Karpas-422 (cell line): Measurements from ENCODE around the gene RNF152. TPM values are rescaled to one million over a fixed set of nuclear protein-coding genes. Genes with fewer than 3 reads are reported as not detected.
"Not testable (repeated sequence)": the region's sequence is repeated elsewhere in the genome, so short reads cannot be mapped to it uniquely, and the experiment has no call there.

ENCODE experiments used
- DNase-seq: peaks from one replicate; pipeline ENCODE4 v3.0.0-alpha.2; 2015
- H2AFZ ChIP-seq: fragments of 200-600 bp; sonication (generic); 2 replicates; pipeline ENCODE4 v1.6.1; 2014; ENCODE audit warnings: antibody characterized with exemption, low read length, mixed read lengths
- H3K27ac ChIP-seq: fragments of 200-600 bp; sonication (generic); 2 replicates; pipeline ENCODE4 v1.5.1; 2014; ENCODE audit warnings: mild to moderate bottlenecking, low read length, moderate library complexity
- H3K27me3 ChIP-seq: fragments of 200-600 bp; sonication (generic); 2 replicates; pipeline ENCODE4 v1.6.1; 2014; ENCODE audit warnings: low read length, mixed read lengths
- H3K36me3 ChIP-seq: fragments of 200-600 bp; sonication (generic); 2 replicates; pipeline ENCODE4 v1.6.1; 2014; ENCODE audit warnings: low read length, mixed read lengths; ENCODE audit not compliant: insufficient read depth
- H3K4me1 ChIP-seq: fragments of 200-600 bp; sonication (generic); 2 replicates; pipeline ENCODE4 v1.6.1; 2014; ENCODE audit warnings: mild to moderate bottlenecking, low read length, mixed read lengths
- H3K4me2 ChIP-seq: fragments of 200-600 bp; sonication (generic); 2 replicates; pipeline ENCODE4 v1.6.1; 2014; ENCODE audit warnings: low read length, low read depth, mild to moderate bottlenecking; ENCODE audit not compliant: poor library complexity, severe bottlenecking
- H3K4me3 ChIP-seq: fragments of 200-600 bp; sonication (generic); 2 replicates; pipeline ENCODE4 v1.5.1; 2014; ENCODE audit warnings: mild to moderate bottlenecking, antibody characterized with exemption, low read length, mixed read lengths
- H3K79me2 ChIP-seq: fragments of 200-600 bp; sonication (generic); 2 replicates; pipeline ENCODE4 v1.6.1; 2014; ENCODE audit warnings: mild to moderate bottlenecking, low read length, mixed read lengths
- H3K9ac ChIP-seq: fragments of 200-600 bp; sonication (generic); 2 replicates; pipeline ENCODE4 v1.6.0; 2014; ENCODE audit warnings: low read length
- H3K9me2 ChIP-seq: fragments of 200-600 bp; sonication (generic), shearing (Covaris generic); replicated peaks from 2 replicates; pipeline ENCODE4 v1.6.0; 2014; ENCODE audit warnings: mild to moderate bottlenecking, low read length, moderate library complexity; ENCODE audit not compliant: insufficient read depth
- H3K9me3 ChIP-seq: fragments of 300-700, 200-600 bp; sonication (generic); 2 replicates; pipeline ENCODE4 v1.6.1; 2014; ENCODE audit warnings: low read length, mixed read lengths
- H4K20me1 ChIP-seq: fragments of 200-600 bp; sonication (generic); 2 replicates; pipeline ENCODE4 v1.6.1; 2014; ENCODE audit warnings: mild to moderate bottlenecking, antibody characterized with exemption, low read length, low read depth; ENCODE audit not compliant: insufficient read depth
- total RNA-seq: library from RNA; depleted of rRNA; stranded (reverse); fragments of >200 nt; shearing (Covaris generic); gene quantifications from 2 replicates; pipeline ENCODE4 v1.2.3, GENCODE V29; 2014; ENCODE audit warnings: low replicate concordance

Gene RNF152
- total RNA-seq, 1 experiment from 2014 or later = 0.07 TPM

DNA sequence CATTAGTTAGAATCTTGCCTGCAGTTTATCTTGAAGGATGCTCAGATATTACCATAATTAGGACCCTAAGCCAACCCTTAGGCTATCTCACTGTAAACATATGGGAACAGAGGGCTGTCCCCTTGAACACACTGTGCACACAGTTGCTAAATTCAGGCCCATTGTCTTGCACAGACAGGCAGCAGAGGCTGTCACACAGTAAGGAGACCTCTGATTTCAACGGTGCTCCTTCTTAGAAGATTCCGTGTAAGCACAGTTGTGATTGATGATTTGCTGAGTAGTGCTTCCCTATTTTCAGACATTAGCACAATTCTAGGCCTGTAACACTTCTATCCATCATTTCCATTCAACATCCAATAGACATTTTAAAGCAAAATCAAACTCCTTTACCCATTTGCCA is 108.0 kb downstream of the RNF152 start:
- no peak overlapping the region for H3K27ac ChIP-seq
- H3K4me1 ChIP-seq = no peaks in the 10 kb centered on the region
- H3K4me2 ChIP-seq = no peak overlapping the region
- H3K27me3 ChIP-seq = no peaks in the 10 kb centered on the region
- H3K9me3 ChIP-seq = no peaks in the 10 kb centered on the region
- no peaks in the 10 kb centered on the region for H3K36me3 ChIP-seq
- H3K9ac ChIP-seq = no peak overlapping the region
- no peak for DNase-seq
- no peaks in the 10 kb centered on the region for H3K79me2 ChIP-seq
- no peak overlapping the region for H2AFZ ChIP-seq
- no peak overlapping the region for H3K4me3 ChIP-seq
- no peaks in the 10 kb centered on the region for H3K9me2 ChIP-seq
- no peaks in the 10 kb centered on the region for H4K20me1 ChIP-seq

DNA sequence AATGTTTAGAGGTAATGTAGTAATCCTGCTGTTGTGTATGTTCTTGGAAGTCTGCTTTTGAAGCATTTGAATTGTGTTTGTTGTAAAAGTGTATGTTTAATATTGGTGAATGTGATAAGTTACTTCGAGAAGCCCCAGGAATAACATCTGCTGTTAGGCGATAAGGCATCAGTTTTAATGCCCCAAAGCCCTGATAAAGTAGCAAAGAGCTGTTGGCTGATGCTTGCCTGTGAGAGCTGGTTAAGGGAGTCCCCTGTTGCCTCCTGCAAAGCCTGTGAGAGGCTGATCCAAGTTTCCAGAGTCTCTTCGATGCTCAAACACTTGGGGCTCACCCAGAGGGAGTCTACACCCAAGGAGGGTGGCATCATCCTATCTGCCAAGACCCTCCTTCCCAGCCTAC is 110.3 kb downstream of the RNF152 start:
- no peaks in the 10 kb centered on the region for H3K79me2 ChIP-seq
- no peak overlapping the region for H3K9ac ChIP-seq
- no peak for DNase-seq
- no peaks in the 10 kb centered on the region for H3K9me3 ChIP-seq
- no peak overlapping the region for H2AFZ ChIP-seq
- H3K4me3 ChIP-seq = no peak overlapping the region
- no peaks in the 10 kb centered on the region for H3K9me2 ChIP-seq
- H3K36me3 ChIP-seq = no peaks in the 10 kb centered on the region
- no peaks in the 10 kb centered on the region for H4K20me1 ChIP-seq
- no peaks in the 10 kb centered on the region for H3K27me3 ChIP-seq
- H3K4me2 ChIP-seq = no peak overlapping the region
- no peak overlapping the region for H3K27ac ChIP-seq
- H3K4me1 ChIP-seq = no peaks in the 10 kb centered on the region

DNA sequence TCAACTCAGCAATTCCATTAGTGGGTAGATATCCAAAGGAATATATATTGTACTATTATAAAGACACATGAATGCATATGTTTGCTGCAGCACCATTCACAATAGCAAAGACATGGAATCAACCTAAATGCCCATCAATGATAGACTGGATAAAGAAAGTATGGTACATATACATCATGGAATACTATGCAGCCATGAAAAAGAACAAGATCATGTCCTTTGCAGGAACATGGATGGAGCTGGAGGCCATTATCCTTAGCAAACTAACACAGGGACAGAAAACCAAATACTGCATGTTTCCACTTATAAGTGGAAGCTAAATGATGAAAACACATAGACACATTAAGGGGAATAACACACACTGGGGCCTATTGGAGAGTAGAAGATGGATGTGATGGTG is 116.6 kb downstream of the RNF152 start:
- H4K20me1 ChIP-seq, H3K9me3 ChIP-seq, DNase-seq, H2AFZ ChIP-seq, H3K4me3 ChIP-seq, H3K79me2 ChIP-seq, H3K36me3 ChIP-seq, H3K9me2 ChIP-seq, H3K4me2 ChIP-seq, H3K4me1 ChIP-seq, H3K27me3 ChIP-seq, H3K27ac ChIP-seq, H3K9ac ChIP-seq: not testable (repeated sequence)

DNA sequence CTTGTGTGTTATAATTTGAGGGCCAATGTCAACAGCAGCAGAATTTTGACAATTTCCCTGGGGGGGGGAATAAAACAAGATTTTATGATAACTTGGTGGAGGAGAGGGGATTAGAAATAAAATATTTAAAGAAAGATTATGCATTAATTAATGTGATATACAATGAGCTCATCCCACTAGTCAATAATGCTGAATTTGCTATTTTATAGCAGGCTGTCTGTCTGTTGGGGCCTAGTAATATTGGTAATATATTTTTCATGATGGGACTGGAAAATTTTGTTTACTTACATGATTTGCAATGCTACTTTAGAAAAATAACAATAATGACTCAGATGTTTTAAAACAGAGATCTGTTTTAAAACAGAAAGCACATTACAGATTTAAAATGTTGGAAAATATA is 118.0 kb downstream of the RNF152 start:
- H3K9me2 ChIP-seq = no peaks in the 10 kb centered on the region
- H4K20me1 ChIP-seq = no peaks in the 10 kb centered on the region
- H3K4me2 ChIP-seq = no peak overlapping the region
- H3K4me3 ChIP-seq = no peak overlapping the region
- no peaks in the 10 kb centered on the region for H3K27me3 ChIP-seq
- H3K9ac ChIP-seq = no peak overlapping the region
- no peak overlapping the region for H2AFZ ChIP-seq
- no peak overlapping the region for H3K27ac ChIP-seq
- no peaks in the 10 kb centered on the region for H3K36me3 ChIP-seq
- no peak for DNase-seq
- H3K4me1 ChIP-seq = no peaks in the 10 kb centered on the region
- no peaks in the 10 kb centered on the region for H3K9me3 ChIP-seq
- no peaks in the 10 kb centered on the region for H3K79me2 ChIP-seq

DNA sequence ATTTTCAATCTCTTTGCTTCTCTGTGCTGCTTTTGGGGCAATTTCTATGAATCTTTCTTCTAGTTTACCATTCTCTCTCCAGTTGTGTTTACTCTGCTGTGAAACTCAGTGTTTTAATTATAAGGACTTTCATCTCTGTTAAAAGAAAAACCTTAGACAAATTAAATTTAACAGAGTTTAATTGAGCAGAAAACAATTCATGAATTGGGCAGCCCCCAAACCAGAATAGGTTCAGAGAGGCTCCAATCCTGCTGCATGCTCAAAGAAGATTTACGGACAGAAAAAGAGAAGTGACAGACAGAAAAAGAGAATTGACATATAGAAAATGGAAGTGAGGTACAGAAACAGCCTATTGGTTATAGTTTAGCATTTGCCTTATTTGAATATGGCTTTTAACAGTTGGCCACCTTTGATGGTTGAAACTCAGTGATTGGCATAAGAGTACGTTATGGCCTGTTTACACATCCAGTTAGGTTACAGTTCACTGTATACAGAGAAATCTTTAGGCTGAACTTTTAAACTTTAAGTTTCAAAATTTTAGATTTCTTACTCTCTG is 120.4 kb downstream of the RNF152 start:
- Histone ChIP-seq H2AFZ (no peak overlapping the region), H3K27ac (no peak overlapping the region), H3K79me2 (no peaks in the 10 kb centered on the region), H3K4me1 (no peaks in the 10 kb centered on the region), H3K36me3 (no peaks in the 10 kb centered on the region), H3K9me3 (no peaks in the 10 kb centered on the region), H4K20me1 (no peaks in the 10 kb centered on the region), H3K4me3 (no peak overlapping the region), H3K27me3 (no peaks in the 10 kb centered on the region), H3K4me2 (no peak overlapping the region), H3K9me2 (no peaks in the 10 kb centered on the region), H3K9ac (no peak overlapping the region)
- no peak for DNase-seq

DNA sequence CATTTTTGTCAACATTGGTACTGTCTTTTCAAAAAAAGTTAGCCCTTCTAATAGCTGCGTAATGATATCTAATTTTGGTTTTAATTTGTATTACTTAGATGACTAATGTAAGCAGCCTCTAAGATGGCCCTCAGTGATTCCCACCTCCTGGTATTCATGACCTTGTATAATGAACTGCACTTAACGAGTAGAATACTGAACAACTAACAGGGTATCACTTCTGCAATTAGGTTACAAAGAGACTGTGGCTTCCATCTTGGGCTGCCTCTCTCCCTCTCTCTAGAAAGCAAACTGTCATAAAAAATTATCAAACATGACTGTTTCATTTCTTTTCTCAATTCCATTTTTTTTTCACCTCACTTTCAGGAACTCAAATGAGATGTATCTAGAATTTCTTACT is 120.9 kb downstream of the RNF152 start:
- DNase-seq = no peak
- H3K4me2 ChIP-seq = no peak overlapping the region
- H3K9me2 ChIP-seq = no peaks in the 10 kb centered on the region
- H3K79me2 ChIP-seq = no peaks in the 10 kb centered on the region
- H3K27me3 ChIP-seq = no peaks in the 10 kb centered on the region
- no peak overlapping the region for H3K9ac ChIP-seq
- no peaks in the 10 kb centered on the region for H3K9me3 ChIP-seq
- no peaks in the 10 kb centered on the region for H4K20me1 ChIP-seq
- H3K27ac ChIP-seq = no peak overlapping the region
- H3K4me1 ChIP-seq = no peaks in the 10 kb centered on the region
- H3K36me3 ChIP-seq = no peaks in the 10 kb centered on the region
- H2AFZ ChIP-seq = no peak overlapping the region
- H3K4me3 ChIP-seq = no peak overlapping the region

DNA sequence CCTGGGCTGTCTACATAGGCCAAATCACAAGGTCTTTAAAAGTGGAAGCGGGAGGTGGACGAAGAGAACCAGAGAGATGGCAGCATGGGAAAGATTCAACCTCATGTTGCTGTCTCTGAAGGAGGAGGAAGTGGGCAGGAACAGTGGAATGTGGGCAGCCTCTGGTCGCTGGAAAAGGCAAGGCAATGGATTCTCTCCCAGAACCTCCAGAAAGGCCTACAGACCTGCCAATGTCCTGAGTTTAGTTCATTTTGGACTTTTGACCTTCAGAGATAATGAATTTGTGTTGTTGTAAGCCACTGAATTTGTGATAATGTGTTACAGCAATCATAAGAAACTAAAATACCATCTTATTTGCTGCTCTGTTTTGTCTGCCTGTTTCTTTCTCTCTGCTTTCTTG is 122.5 kb downstream of the RNF152 start:
- Histone ChIP-seq H3K27me3 (no peaks in the 10 kb centered on the region), H3K4me1 (no peaks in the 10 kb centered on the region), H3K9me2 (no peaks in the 10 kb centered on the region), H3K4me2 (no peak overlapping the region), H3K36me3 (no peaks in the 10 kb centered on the region), H3K4me3 (no peak overlapping the region), H3K9ac (no peak overlapping the region), H2AFZ (no peak overlapping the region), H3K79me2 (no peaks in the 10 kb centered on the region), H3K9me3 (no peaks in the 10 kb centered on the region), H3K27ac (no peak overlapping the region), H4K20me1 (no peaks in the 10 kb centered on the region)
- DNase-seq = no peak

DNA sequence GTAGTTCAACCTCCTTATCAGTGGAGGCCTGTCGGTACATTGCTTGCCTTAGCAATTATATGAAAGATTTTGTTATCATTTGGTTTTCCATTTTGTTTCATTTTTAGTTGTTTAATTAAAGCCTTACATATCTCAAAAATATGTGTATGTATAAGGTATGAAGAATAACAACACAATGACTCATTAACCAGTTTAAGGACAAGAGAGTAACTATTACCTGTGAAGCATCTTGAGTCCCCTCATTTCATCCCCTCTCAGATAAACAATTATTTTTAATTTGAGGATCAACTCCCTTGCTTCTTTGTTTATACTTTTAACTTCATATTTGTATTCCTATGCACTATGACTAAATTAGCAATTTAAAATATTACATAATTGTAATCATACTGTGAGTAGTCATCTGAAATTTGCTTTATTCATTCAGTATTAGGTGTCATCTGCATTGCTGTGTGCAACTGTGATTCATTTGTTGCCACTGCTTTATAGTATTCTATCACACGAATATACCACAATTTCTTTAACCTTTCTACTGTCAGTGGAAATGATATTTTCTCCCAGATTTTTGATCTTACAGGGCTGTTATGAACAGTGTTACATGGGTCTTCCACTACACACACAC is 126.4 kb downstream of the RNF152 start:
- Histone ChIP-seq H3K36me3 (no peaks in the 10 kb centered on the region), H3K9me3 (no peaks in the 10 kb centered on the region), H3K9me2 (no peaks in the 10 kb centered on the region), H3K79me2 (no peaks in the 10 kb centered on the region), H3K4me3 (no peak overlapping the region), H3K4me1 (no peaks in the 10 kb centered on the region), H3K27ac (no peak overlapping the region), H3K27me3 (no peaks in the 10 kb centered on the region), H4K20me1 (no peaks in the 10 kb centered on the region), H2AFZ (no peak overlapping the region), H3K4me2 (no peak overlapping the region), H3K9ac (no peak overlapping the region)
- no peak for DNase-seq
